Measurements from ENCODE around the gene CSRNP2. TPM values are rescaled to one million over a fixed set of nuclear protein-coding genes. Genes with fewer than 3 reads are reported as not detected.

CSRNP2 gene
- total and polyA plus RNA-seq, 2 experiments from 2014 or later, result 6.9 to 30.9 TPM

DNA sequence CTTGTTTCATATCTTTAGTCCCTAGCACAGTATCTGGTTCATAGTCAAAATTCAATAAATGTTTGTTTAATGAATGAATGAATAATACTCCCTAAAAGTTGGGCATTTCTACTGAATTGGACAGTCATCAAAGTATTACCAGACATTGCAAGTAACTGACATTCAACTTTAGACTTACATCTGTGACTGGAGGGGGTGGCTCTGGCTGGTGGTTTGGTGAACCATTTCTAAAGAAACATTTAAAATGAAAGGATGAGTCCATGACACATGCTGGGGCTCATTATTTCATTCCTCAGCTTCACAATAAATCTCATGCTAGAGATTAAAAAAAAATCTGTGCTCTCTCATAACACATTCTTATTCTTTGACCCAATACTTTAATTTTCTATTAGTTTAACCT, 20.6 kb upstream of the CSRNP2 start:
- ATAC-seq (no peak), DNase-seq (ENCODE audit: low spot score) (no peak)
- no peak overlapping the region for H3K27ac ChIP-seq (ENCODE audit: low read depth)
- H3K27me3 ChIP-seq (ENCODE audit: insufficient read depth), result no peaks in the 10 kb centered on the region
- peaks cover 2% of the 10 kb centered on the region for H3K27me3 Mint-ChIP-seq (ENCODE audit: insufficient read depth, low read depth, poor library complexity)
- H3K4me1 Mint-ChIP-seq, result no peaks in the 10 kb centered on the region
- TF ChIP-seq EZH2phosphoT487 (IDR thresholded peaks at IDR 0.05; ENCODE audit: unreplicated experiment), result no peak
- TF ChIP-seq, protein P1, sequence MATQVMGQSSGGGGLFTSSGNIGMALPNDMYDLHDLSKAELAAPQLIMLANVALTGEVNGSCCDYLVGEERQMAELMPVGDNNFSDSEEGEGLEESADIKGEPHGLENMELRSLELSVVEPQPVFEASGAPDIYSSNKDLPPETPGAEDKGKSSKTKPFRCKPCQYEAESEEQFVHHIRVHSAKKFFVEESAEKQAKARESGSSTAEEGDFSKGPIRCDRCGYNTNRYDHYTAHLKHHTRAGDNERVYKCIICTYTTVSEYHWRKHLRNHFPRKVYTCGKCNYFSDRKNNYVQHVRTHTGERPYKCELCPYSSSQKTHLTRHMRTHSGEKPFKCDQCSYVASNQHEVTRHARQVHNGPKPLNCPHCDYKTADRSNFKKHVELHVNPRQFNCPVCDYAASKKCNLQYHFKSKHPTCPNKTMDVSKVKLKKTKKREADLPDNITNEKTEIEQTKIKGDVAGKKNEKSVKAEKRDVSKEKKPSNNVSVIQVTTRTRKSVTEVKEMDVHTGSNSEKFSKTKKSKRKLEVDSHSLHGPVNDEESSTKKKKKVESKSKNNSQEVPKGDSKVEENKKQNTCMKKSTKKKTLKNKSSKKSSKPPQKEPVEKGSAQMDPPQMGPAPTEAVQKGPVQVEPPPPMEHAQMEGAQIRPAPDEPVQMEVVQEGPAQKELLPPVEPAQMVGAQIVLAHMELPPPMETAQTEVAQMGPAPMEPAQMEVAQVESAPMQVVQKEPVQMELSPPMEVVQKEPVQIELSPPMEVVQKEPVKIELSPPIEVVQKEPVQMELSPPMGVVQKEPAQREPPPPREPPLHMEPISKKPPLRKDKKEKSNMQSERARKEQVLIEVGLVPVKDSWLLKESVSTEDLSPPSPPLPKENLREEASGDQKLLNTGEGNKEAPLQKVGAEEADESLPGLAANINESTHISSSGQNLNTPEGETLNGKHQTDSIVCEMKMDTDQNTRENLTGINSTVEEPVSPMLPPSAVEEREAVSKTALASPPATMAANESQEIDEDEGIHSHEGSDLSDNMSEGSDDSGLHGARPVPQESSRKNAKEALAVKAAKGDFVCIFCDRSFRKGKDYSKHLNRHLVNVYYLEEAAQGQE (IDR thresholded peaks at IDR 0.05; ENCODE audit: unreplicated experiment), result no peak
- no peaks in the 10 kb centered on the region for H3K4me1 ChIP-seq (ENCODE audit: insufficient read depth)
- H3K36me3 Mint-ChIP-seq (ENCODE audit: low read depth), result peaks cover 74% of the 10 kb centered on the region
- H3K36me3 ChIP-seq (ENCODE audit: insufficient read depth), result peaks cover 42% of the 10 kb centered on the region; the same call in 1 of the 2 replicates
- H3K79me2 ChIP-seq (replicated peaks; ENCODE audit: insufficient read depth), result no peaks in the 10 kb centered on the region
- H3K9me3 Mint-ChIP-seq, result no peaks in the 10 kb centered on the region
- no peak overlapping the region for H3K4me3 ChIP-seq
- no peak overlapping the region for H2AFZ ChIP-seq
- H4K20me1 ChIP-seq (replicated peaks; ENCODE audit: insufficient read depth), result peaks cover 5% of the 10 kb centered on the region
- H3K4me2 ChIP-seq, result no peak overlapping the region
- no peaks in the 10 kb centered on the region for H3K9me2 ChIP-seq (ENCODE audit: insufficient read depth)
- H3F3A ChIP-seq (replicated peaks; ENCODE audit: low read depth), result no peaks in the 10 kb centered on the region
- H3K4me3 Mint-ChIP-seq, result no peak overlapping the region
- H3K27ac Mint-ChIP-seq, result no peak overlapping the region

DNA sequence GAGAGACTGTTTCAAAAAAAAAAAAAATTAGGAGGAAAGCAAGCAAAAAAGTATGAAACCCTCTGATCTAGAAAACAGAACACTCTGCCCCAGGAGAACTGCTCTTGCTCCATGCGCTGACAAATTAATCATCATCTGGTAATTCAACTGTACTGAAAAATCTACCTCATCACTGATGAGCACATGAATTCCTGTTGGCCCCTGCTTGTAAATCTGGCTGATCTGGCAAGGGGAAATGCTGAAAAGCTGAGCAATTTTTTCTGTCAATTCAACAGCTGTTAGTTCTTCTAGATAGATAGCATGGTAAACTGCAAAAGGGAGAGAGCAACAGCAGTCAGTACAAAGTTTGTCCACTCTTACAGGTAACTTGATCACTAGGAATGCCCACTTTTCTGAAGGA, 15.2 kb upstream of the CSRNP2 start:
- DNase-seq (ENCODE audit: low spot score), result no peak
- H3K79me2 ChIP-seq (replicated peaks; ENCODE audit: insufficient read depth), result no peaks in the 10 kb centered on the region
- TF ChIP-seq ZNF114 (CRISPR knock-in tag; IDR thresholded peaks at IDR 0.05) (no peak), JUNB (IDR thresholded peaks at IDR 0.05; ENCODE audit: unreplicated experiment) (no peak), ZNF331 (CRISPR knock-in tag; IDR thresholded peaks at IDR 0.05; ENCODE audit: low read depth) (no peak), STAT1 (IDR thresholded peaks at IDR 0.05; ENCODE audit: unreplicated experiment) (no peak), NANOG (IDR thresholded peaks at IDR 0.05; ENCODE audit: borderline replicate concordance) (no peak), EZH2phosphoT487 (IDR thresholded peaks at IDR 0.05; ENCODE audit: unreplicated experiment) (no peak)
- TF ChIP-seq, protein P2, sequence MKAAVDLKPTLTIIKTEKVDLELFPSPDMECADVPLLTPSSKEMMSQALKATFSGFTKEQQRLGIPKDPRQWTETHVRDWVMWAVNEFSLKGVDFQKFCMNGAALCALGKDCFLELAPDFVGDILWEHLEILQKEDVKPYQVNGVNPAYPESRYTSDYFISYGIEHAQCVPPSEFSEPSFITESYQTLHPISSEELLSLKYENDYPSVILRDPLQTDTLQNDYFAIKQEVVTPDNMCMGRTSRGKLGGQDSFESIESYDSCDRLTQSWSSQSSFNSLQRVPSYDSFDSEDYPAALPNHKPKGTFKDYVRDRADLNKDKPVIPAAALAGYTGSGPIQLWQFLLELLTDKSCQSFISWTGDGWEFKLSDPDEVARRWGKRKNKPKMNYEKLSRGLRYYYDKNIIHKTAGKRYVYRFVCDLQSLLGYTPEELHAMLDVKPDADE (IDR thresholded peaks at IDR 0.05), result no peak
- TF ChIP-seq, protein P3, sequence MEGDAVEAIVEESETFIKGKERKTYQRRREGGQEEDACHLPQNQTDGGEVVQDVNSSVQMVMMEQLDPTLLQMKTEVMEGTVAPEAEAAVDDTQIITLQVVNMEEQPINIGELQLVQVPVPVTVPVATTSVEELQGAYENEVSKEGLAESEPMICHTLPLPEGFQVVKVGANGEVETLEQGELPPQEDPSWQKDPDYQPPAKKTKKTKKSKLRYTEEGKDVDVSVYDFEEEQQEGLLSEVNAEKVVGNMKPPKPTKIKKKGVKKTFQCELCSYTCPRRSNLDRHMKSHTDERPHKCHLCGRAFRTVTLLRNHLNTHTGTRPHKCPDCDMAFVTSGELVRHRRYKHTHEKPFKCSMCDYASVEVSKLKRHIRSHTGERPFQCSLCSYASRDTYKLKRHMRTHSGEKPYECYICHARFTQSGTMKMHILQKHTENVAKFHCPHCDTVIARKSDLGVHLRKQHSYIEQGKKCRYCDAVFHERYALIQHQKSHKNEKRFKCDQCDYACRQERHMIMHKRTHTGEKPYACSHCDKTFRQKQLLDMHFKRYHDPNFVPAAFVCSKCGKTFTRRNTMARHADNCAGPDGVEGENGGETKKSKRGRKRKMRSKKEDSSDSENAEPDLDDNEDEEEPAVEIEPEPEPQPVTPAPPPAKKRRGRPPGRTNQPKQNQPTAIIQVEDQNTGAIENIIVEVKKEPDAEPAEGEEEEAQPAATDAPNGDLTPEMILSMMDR (conservative IDR thresholded peaks at IDR 0.05; ENCODE audit: low read depth in 2 of 2), result no peak
- TF ChIP-seq, protein P4, sequence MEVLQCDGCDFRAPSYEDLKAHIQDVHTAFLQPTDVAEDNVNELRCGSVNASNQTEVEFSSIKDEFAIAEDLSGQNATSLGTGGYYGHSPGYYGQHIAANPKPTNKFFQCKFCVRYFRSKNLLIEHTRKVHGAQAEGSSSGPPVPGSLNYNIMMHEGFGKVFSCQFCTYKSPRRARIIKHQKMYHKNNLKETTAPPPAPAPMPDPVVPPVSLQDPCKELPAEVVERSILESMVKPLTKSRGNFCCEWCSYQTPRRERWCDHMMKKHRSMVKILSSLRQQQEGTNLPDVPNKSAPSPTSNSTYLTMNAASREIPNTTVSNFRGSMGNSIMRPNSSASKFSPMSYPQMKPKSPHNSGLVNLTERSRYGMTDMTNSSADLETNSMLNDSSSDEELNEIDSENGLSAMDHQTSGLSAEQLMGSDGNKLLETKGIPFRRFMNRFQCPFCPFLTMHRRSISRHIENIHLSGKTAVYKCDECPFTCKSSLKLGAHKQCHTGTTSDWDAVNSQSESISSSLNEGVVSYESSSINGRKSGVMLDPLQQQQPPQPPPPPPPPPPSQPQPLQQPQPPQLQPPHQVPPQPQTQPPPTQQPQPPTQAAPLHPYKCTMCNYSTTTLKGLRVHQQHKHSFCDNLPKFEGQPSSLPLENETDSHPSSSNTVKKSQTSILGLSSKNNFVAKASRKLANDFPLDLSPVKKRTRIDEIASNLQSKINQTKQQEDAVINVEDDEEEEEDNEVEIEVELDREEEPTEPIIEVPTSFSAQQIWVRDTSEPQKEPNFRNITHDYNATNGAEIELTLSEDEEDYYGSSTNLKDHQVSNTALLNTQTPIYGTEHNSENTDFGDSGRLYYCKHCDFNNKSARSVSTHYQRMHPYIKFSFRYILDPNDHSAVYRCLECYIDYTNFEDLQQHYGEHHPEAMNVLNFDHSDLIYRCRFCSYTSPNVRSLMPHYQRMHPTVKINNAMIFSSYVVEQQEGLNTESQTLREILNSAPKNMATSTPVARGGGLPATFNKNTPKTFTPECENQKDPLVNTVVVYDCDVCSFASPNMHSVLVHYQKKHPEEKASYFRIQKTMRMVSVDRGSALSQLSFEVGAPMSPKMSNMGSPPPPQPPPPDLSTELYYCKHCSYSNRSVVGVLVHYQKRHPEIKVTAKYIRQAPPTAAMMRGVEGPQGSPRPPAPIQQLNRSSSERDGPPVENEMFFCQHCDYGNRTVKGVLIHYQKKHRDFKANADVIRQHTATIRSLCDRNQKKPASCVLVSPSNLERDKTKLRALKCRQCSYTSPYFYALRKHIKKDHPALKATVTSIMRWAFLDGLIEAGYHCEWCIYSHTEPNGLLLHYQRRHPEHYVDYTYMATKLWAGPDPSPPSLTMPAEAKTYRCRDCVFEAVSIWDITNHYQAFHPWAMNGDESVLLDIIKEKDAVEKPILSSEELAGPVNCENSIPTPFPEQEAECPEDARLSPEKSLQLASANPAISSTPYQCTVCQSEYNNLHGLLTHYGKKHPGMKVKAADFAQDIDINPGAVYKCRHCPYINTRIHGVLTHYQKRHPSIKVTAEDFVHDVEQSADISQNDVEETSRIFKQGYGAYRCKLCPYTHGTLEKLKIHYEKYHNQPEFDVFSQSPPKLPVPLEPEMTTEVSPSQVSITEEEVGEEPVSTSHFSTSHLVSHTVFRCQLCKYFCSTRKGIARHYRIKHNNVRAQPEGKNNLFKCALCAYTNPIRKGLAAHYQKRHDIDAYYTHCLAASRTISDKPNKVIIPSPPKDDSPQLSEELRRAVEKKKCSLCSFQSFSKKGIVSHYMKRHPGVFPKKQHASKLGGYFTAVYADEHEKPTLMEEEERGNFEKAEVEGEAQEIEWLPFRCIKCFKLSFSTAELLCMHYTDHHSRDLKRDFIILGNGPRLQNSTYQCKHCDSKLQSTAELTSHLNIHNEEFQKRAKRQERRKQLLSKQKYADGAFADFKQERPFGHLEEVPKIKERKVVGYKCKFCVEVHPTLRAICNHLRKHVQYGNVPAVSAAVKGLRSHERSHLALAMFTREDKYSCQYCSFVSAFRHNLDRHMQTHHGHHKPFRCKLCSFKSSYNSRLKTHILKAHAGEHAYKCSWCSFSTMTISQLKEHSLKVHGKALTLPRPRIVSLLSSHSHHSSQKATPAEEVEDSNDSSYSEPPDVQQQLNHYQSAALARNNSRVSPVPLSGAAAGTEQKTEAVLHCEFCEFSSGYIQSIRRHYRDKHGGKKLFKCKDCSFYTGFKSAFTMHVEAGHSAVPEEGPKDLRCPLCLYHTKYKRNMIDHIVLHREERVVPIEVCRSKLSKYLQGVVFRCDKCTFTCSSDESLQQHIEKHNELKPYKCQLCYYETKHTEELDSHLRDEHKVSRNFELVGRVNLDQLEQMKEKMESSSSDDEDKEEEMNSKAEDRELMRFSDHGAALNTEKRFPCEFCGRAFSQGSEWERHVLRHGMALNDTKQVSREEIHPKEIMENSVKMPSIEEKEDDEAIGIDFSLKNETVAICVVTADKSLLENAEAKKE (CRISPR knock-in tag; IDR thresholded peaks at IDR 0.05), result no peak

More for the DNA sequence above, 15.2 kb upstream of the CSRNP2 start:
- Mint-ChIP-seq H3K4me3 (no peak overlapping the region), H3K4me1 (no peaks in the 10 kb centered on the region), H3K27me3 (ENCODE audit: insufficient read depth, low read depth, poor library complexity) (no peaks in the 10 kb centered on the region), H3K9me3 (no peaks in the 10 kb centered on the region), H3K27ac (no peak overlapping the region), H3K36me3 (ENCODE audit: low read depth) (peaks cover 71% of the 10 kb centered on the region)
- Histone ChIP-seq H4K20me1 (replicated peaks; ENCODE audit: insufficient read depth) (peaks cover 5% of the 10 kb centered on the region), H3F3A (replicated peaks; ENCODE audit: low read depth) (no peaks in the 10 kb centered on the region), H3K27ac (ENCODE audit: low read depth) (no peak overlapping the region), H3K4me2 (no peak overlapping the region), H3K9me2 (ENCODE audit: insufficient read depth) (no peaks in the 10 kb centered on the region), H3K36me3 (ENCODE audit: insufficient read depth) (peaks cover 45% of the 10 kb centered on the region), H2AFZ (no peak overlapping the region), H3K27me3 (ENCODE audit: insufficient read depth) (no peaks in the 10 kb centered on the region), H3K4me1 (ENCODE audit: insufficient read depth) (no peaks in the 10 kb centered on the region), H3K4me3 (no peak overlapping the region)
- no peak for ATAC-seq
